HG03175 (cell line): ENCODE data around the gene C5orf24.

ENCODE experiments used
- ATAC-seq: cut with Tn5 transposase; IDR thresholded peaks from one replicate; pipeline ENCODE4 v1.9.1; 2021; ENCODE audit warnings: mild to moderate bottlenecking, moderate library complexity; ENCODE audit not compliant: unreplicated experiment

C5orf24 gene

DNA sequence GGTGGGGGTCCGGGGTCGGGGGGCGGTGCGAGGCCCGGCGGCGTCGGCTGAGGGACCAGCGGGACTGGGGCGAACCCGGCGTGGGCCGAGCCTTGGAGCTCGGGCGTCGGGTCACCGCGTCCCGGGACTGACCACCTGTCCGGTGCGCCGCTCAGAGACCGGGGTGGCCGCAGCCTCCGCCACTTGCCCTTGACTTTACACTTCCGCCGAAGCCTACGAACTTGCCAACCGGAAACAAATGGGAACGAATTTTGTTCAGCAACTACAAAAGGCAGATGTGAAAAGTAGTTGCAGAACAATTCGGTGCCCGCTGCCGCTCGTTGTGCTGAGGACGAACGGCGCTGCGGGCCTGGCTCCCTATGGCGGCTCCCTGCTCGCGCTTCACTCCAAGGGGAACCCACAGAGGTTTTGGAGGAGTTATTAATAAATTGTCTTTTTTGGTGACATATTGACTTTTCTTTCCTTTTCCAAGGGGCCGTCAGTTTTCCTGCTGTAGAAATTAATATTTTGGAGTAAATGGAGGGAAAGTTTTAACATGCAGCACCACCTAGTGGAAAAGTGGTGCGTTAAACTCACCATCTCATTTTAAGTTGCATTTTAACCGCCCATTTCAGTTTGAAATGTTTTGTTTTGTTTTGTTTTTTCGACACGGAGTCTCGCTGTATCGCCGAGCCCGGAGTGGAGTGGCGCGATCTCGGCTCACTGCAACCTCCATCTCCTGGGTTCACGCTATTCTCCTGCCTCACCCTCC, 59.7 kb downstream of the C5orf24 start:
- ATAC-seq = peak; percentile 23

DNA sequence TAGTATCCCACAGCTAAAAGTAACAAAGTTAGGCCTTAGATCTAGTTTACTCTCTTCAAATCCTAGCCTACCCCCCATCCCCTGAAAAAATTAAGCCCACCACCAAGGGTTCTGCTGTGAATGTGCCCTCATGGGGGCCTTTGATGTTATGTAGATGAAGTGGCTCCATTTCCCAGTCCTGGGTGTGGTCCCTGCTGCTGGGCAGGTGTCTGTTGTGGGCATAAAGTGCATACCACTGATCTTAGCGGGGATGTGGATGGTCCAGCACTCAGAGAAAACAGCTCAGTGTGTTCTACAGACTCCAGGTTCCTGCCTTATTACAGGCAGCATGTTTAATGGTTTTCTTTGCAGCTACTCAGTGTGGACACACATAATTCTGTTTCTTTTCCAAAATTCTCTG, 61.0 kb downstream of the C5orf24 start:
- ATAC-seq = no peak
